HG03442 (cell line): ENCODE results near the gene SLX4IP.

Source experiments
- ATAC-seq: cut with Tn5 transposase; IDR thresholded peaks from one replicate; pipeline ENCODE4 v1.9.1; 2021; ENCODE audit warnings: mild to moderate bottlenecking, moderate library complexity; ENCODE audit not compliant: unreplicated experiment

SLX4IP gene

GRCh38 chr20:10658876-10659632 lies 223.9 kb downstream of the SLX4IP start:
- ATAC-seq = no peak

- no peak for ATAC-seq
These were observed 224.8 kb downstream of the SLX4IP start for GRCh38 chr20:10659651-10660601.

- ATAC-seq = no peak
These were observed 225.6 kb downstream of the SLX4IP start for GRCh38 chr20:10660661-10661060.

GRCh38 chr20:10661261-10661660 lies 226.2 kb downstream of the SLX4IP start:
- no peak for ATAC-seq

- no peak for ATAC-seq
These were observed 227.0 kb downstream of the SLX4IP start for GRCh38 chr20:10662151-10662550.

- ATAC-seq = no peak
These were observed 227.8 kb downstream of the SLX4IP start for GRCh38 chr20:10662661-10663458.

- ATAC-seq = no peak
These were observed 228.7 kb downstream of the SLX4IP start for GRCh38 chr20:10663756-10664155.

- ATAC-seq = no peak
These were observed 230.0 kb downstream of the SLX4IP start for GRCh38 chr20:10665027-10665561.

GRCh38 chr20:10665791-10666190 lies 230.7 kb downstream of the SLX4IP start:
- ATAC-seq = no peak

GRCh38 chr20:10666221-10667076 lies 231.3 kb downstream of the SLX4IP start:
- no peak for ATAC-seq

- no peak for ATAC-seq
These were observed 231.9 kb downstream of the SLX4IP start for GRCh38 chr20:10667077-10667401.

GRCh38 chr20:10667560-10668167 lies 232.6 kb downstream of the SLX4IP start:
- no peak for ATAC-seq

- ATAC-seq = no peak
These were observed 233.7 kb downstream of the SLX4IP start for GRCh38 chr20:10668677-10669368.

- no peak for ATAC-seq
These were observed 234.8 kb downstream of the SLX4IP start for GRCh38 chr20:10669843-10670446.

GRCh38 chr20:10670501-10671220 lies 235.6 kb downstream of the SLX4IP start:
- peak; percentile 29 for ATAC-seq

GRCh38 chr20:10671221-10671918 lies 236.3 kb downstream of the SLX4IP start:
- peak; percentile 28 for ATAC-seq

- ATAC-seq = no peak
These were observed 237.0 kb downstream of the SLX4IP start for GRCh38 chr20:10671919-10672623.
